OCI-LY3 (cell line): Measurements from ENCODE around the gene SPATA32.
A peak's percentile ranks its signal among the peaks of the same experiment; 100 is the strongest.

ENCODE experiments used
- H2AFZ ChIP-seq: fragments of 200-600, 300-600 bp; shearing (Covaris generic); 2 replicates; pipeline ENCODE4 v1.6.0; 2014; ENCODE audit warnings: antibody characterized with exemption, low read depth, low read length
- H3K27ac ChIP-seq: fragments of 200-600, 300-600 bp; sonication (generic); 2 replicates; pipeline ENCODE4 v1.5.1; 2014; ENCODE audit warnings: mild to moderate bottlenecking, low read length, moderate library complexity, mixed read lengths
- H3K27me3 ChIP-seq: fragments of 200-600, 300-600 bp; sonication (generic); 2 replicates; pipeline ENCODE4 v1.6.1; 2014; ENCODE audit warnings: low read depth, low read length, mixed read lengths
- H3K36me3 ChIP-seq: fragments of 200-600, 300-600 bp; sonication (generic); replicated peaks from 2 replicates; pipeline ENCODE3; 2014; ENCODE audit warnings: low read depth, low read length, mixed read lengths
- H3K4me1 ChIP-seq: fragments of 300-600, 200-600 bp; sonication (generic); 2 replicates; pipeline ENCODE4 v1.6.1; 2014; ENCODE audit warnings: low read length, mixed read lengths
- H3K4me2 ChIP-seq: fragments of 200-600, 300-600 bp; sonication (generic); 2 replicates; pipeline ENCODE4 v1.6.1; 2014; ENCODE audit warnings: low read length, mixed read lengths
- H3K4me3 ChIP-seq: fragments of 300-600, 200-600 bp; sonication (generic); 2 replicates; pipeline ENCODE4 v1.5.1; 2014; ENCODE audit warnings: antibody characterized with exemption, mild to moderate bottlenecking, low read length, moderate library complexity
- H3K79me2 ChIP-seq: fragments of 300-600, 200-600 bp; shearing (Covaris generic); 2 replicates; pipeline ENCODE4 v1.6.1; 2014; ENCODE audit warnings: mild to moderate bottlenecking, low read length, mixed read lengths
- H3K9ac ChIP-seq: fragments of 300-600, 200-600 bp; shearing (Covaris generic); 2 replicates; pipeline ENCODE4 v1.6.0; 2014; ENCODE audit warnings: mild to moderate bottlenecking, low read length, moderate library complexity
- H3K9me3 ChIP-seq: fragments of 200-600, 300-600 bp; shearing (Covaris generic); 2 replicates; pipeline ENCODE4 v1.6.1; 2014; ENCODE audit warnings: low read length, mixed read lengths; ENCODE audit not compliant: insufficient read depth
- H4K20me1 ChIP-seq: fragments of 200-600, 300-600 bp; sonication (generic); 2 replicates; pipeline ENCODE4 v1.6.1; 2016; ENCODE audit warnings: low read length, mixed read lengths; ENCODE audit not compliant: insufficient read depth
- CTCF ChIP-seq: fragments of 200-600, 300-600 bp; sonication (generic); IDR thresholded peaks from 2 replicates; pipeline ENCODE4 v1.5.1; 2014; ENCODE audit warnings: antibody characterized with exemption, low read length, low read depth
- EZH2phosphoT487 ChIP-seq: fragments of 200-600 bp; shearing (Covaris generic); IDR thresholded peaks from 2 replicates; pipeline ENCODE4 v1.6.1; 2018; ENCODE audit warnings: antibody characterized with exemption, mixed run types, low read depth

Gene SPATA32

GRCh38 chr17:45309400-45309799 is 47.5 kb upstream of the SPATA32 start:
- Histone ChIP-seq H3K27me3 (no peaks in the 10 kb centered on the region), H3K79me2 (peaks cover 99% of the 10 kb centered on the region), H3K36me3 (peaks cover 53% of the 10 kb centered on the region), H3K27ac (peak overlapping the region; percentile 100), H3K4me3 (no peak overlapping the region), H3K4me1 (peaks cover 89% of the 10 kb centered on the region), H3K4me2 (no peak overlapping the region), H4K20me1 (peaks cover 64% of the 10 kb centered on the region), H3K9me3 (no peaks in the 10 kb centered on the region), H2AFZ (no peak overlapping the region), H3K9ac (no peak overlapping the region)
- TF ChIP-seq CTCF (no peak), EZH2phosphoT487 (no peak)

- TF ChIP-seq EZH2phosphoT487 (no peak), CTCF (no peak)
- Histone ChIP-seq H3K4me1 (peaks cover 90% of the 10 kb centered on the region), H3K79me2 (peaks cover 99% of the 10 kb centered on the region)
These were observed 46.9 kb upstream of the SPATA32 start for GRCh38 chr17:45308840-45309239.

GRCh38 chr17:45308016-45308365 is 46.1 kb upstream of the SPATA32 start:
- Histone ChIP-seq H3K4me3 (peak overlapping the region; percentile 63), H3K27me3 (no peaks in the 10 kb centered on the region), H2AFZ (no peak overlapping the region), H3K36me3 (peaks cover 57% of the 10 kb centered on the region), H3K4me2 (peak overlapping the region; percentile 84), H3K79me2 (peaks cover 99% of the 10 kb centered on the region), H4K20me1 (peaks cover 61% of the 10 kb centered on the region), H3K9ac (peak overlapping the region; percentile 83), H3K27ac (peak overlapping the region; percentile 100), H3K9me3 (no peaks in the 10 kb centered on the region), H3K4me1 (peaks cover 90% of the 10 kb centered on the region)
- TF ChIP-seq CTCF (no peak), EZH2phosphoT487 (no peak)

More at GRCh38 chr17:45308840-45309239, 46.9 kb upstream of the SPATA32 start:
- no peaks in the 10 kb centered on the region for H3K27me3 ChIP-seq
- no peak overlapping the region for H3K4me2 ChIP-seq
- H3K9me3 ChIP-seq = no peaks in the 10 kb centered on the region
- H2AFZ ChIP-seq = no peak overlapping the region
- H4K20me1 ChIP-seq = peaks cover 64% of the 10 kb centered on the region
- H3K36me3 ChIP-seq = peaks cover 57% of the 10 kb centered on the region
- H3K4me3 ChIP-seq = no peak overlapping the region
- peak overlapping the region; percentile 100 for H3K27ac ChIP-seq
- H3K9ac ChIP-seq = no peak overlapping the region

- Histone ChIP-seq H3K4me1 (peaks cover 90% of the 10 kb centered on the region), H3K79me2 (peaks cover 99% of the 10 kb centered on the region), H3K9ac (peak overlapping the region; percentile 83), H3K27ac (peak overlapping the region; percentile 100), H4K20me1 (peaks cover 56% of the 10 kb centered on the region), H2AFZ (no peak overlapping the region), H3K4me2 (peak overlapping the region; percentile 84), H3K36me3 (peaks cover 57% of the 10 kb centered on the region), H3K27me3 (no peaks in the 10 kb centered on the region), H3K9me3 (no peaks in the 10 kb centered on the region), H3K4me3 (peak overlapping the region; percentile 63)
- no peak for TF ChIP-seq CTCF
- TF ChIP-seq EZH2phosphoT487 = no peak
These were observed 45.6 kb upstream of the SPATA32 start for GRCh38 chr17:45307290-45308015.
